ENCODE data around the gene RUFY3.
"Not testable (repeated sequence)": the region's sequence is repeated elsewhere in the genome, so short reads cannot be mapped to it uniquely, and the experiment has no call there.

The RUFY3 gene, protein sequence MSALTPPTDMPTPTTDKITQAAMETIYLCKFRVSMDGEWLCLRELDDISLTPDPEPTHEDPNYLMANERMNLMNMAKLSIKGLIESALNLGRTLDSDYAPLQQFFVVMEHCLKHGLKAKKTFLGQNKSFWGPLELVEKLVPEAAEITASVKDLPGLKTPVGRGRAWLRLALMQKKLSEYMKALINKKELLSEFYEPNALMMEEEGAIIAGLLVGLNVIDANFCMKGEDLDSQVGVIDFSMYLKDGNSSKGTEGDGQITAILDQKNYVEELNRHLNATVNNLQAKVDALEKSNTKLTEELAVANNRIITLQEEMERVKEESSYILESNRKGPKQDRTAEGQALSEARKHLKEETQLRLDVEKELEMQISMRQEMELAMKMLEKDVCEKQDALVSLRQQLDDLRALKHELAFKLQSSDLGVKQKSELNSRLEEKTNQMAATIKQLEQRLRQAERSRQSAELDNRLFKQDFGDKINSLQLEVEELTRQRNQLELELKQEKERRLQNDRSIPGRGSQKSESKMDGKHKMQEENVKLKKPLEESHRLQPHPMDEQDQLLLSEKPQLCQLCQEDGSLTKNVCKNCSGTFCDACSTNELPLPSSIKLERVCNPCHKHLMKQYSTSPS

DNA sequence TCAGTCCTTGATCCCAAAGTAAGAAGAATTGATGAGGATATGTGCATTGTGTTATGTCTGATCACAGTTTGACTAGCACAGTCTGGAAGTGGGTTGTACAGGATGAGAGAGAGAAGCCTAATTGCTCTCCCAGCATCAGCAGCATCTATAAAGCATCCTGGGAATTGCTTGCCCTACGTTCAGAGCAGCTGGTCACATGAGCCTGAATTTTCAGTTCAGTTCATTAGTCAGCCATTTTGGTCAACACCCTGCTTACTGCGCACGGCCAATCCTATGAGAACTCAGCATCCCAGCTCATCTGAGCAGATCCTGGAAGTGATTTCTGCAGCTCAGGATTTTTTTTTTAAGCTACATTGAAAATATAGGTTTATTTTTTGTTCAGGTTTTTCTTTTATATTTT is at the start of gene RUFY3:
TSS of gene RUFY3 (plus strand) at position 218 of the 400 bp plus-strand sequence. CDS start 610 bp downstream, outside the sequence.
- in situ Hi-C loops (cut with MboI; ENCODE audit: low sequenced_read_pairs), result no loop called here

- in situ Hi-C loops (cut with MboI; ENCODE audit: low sequenced_read_pairs), result no loop called here
Observed at GRCh38 chr4:70674191-70674590, 47.6 kb upstream of the RUFY3 start.

GRCh38 chr4:70674731-70675130 is 47.0 kb upstream of the RUFY3 start:
- in situ Hi-C loops (cut with MboI; ENCODE audit: low sequenced_read_pairs), result no loop called here

DNA sequence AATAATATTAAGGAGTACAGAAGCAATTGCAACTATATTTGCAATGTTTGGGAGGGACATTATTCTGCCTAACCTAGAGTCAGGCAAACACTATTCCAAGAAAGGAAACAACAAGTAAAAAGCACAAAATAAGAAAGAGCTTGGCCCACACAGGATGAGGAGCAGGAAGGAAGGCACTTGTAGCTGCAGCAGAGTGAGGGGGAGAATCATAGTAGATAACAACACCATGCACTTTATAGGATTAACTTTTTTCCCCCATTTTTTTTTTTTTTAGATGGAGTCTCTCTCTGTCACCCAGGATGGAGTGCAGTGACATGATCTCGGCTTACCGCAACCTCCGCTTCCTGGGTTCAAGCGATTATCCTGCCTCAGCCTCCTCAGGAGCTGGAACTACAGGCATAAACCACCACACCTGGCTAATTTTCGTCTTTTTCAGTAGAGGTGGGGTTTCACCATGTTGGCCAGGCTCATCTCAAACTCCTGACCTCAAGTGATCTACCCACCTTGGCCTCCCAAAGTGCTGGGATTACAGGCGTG is 45.1 kb upstream of the RUFY3 start:
- in situ Hi-C loops (cut with MboI; ENCODE audit: low sequenced_read_pairs), result no loop called here

DNA sequence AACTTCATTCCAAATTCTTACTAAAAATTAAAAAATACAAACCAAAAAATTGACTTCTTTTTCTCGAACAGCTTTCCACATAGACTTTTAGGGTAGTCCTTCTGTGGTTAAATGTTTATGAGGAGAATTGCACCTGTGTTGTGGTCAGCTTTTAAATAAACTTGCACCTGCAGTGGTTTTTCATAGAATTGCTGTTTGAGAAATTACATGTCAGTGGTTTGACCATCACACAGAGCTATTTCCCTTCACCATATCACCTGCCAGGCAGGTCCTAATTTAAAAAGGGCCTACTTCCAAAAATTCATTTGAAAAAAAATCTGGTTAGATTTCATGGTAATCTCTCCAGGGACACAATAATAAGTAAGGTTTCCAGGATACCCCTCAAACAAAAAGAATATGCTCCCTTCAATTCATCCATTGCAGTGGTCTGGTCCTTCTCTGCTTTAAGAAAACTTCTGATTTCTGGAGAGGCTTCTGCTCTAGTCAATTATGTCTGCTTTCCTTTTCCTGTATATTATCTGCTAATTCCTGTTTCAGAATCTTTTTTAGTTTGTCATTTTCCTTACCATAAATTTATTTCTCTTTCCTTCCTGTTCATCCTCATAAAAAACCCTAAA is 43.3 kb upstream of the RUFY3 start:
- in situ Hi-C loops (cut with MboI; ENCODE audit: low sequenced_read_pairs), result no loop called here

GRCh38 chr4:70680934-70681333 is 40.8 kb upstream of the RUFY3 start:
- in situ Hi-C loops (cut with MboI; ENCODE audit: low sequenced_read_pairs), result no loop called here

GRCh38 chr4:70681704-70682103 is 40.1 kb upstream of the RUFY3 start:
- in situ Hi-C loops (cut with MboI; ENCODE audit: low sequenced_read_pairs), result no loop called here

DNA sequence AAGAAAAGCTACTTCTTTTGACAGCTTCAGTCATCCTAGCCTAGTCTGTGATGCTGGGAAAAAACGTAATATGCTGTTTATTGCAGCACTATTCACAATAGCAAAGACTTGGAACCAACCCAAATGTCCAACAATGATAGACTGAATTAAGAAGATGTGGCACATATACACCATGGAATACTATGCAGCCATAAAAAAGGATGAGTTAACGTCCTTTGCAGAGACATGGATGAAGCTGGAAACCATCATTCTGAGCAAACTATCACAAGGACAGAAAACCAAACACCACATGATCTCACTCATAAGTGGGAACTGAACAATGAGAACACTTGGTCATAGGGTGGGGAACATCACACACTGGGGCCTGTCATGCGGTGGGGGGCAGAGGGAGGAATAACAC is 39.6 kb upstream of the RUFY3 start:
- in situ Hi-C loops (cut with MboI; ENCODE audit: low sequenced_read_pairs), result not testable (repeated sequence)

- in situ Hi-C loops (cut with MboI; ENCODE audit: low sequenced_read_pairs), result no loop called here
Observed at GRCh38 chr4:70687392-70687791, 34.4 kb upstream of the RUFY3 start.

- in situ Hi-C loops (cut with MboI; ENCODE audit: low sequenced_read_pairs), result no loop called here
Observed at GRCh38 chr4:70687821-70688794, 33.7 kb upstream of the RUFY3 start, which contains the start of gene UTP3. TSS of gene UTP3 (plus strand) at chr4:70688532. CDS start at chr4:70688678, 146 bp downstream.

DNA sequence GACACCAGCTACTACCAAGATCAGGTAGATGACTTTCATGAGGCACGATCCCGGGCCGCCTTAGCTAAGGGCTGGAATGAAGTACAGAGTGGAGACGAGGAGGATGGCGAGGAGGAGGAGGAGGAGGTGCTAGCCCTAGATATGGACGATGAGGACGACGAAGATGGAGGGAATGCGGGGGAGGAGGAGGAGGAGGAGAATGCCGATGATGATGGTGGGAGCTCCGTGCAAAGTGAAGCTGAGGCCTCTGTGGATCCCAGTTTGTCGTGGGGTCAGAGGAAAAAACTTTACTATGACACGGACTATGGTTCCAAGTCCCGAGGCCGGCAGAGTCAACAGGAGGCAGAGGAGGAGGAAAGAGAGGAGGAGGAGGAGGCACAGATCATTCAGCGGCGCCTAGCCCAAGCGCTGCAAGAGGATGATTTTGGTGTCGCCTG is 33.0 kb upstream of the RUFY3 start:
- in situ Hi-C loops (cut with MboI; ENCODE audit: low sequenced_read_pairs), result no loop called here

DNA sequence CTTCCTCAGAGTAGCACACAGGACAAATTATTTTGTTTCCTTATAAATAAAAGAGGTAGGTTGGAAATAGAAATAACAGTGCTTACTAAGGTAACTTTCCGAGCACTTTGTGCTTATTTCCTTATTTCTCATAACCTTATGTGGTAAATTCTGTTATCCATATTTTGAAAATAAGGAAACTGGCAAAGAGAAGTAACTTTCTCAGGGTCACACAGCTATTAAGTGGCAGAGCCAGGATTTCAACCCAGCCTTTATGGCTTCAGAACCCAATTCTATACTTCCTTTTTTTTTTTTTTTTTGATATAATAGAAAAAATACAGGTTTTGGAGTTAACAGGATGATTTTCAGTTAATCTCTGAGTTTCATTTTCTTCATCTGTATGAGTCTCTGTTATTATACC is 30.1 kb upstream of the RUFY3 start:
- in situ Hi-C loops (cut with MboI; ENCODE audit: low sequenced_read_pairs), result no loop called here

DNA sequence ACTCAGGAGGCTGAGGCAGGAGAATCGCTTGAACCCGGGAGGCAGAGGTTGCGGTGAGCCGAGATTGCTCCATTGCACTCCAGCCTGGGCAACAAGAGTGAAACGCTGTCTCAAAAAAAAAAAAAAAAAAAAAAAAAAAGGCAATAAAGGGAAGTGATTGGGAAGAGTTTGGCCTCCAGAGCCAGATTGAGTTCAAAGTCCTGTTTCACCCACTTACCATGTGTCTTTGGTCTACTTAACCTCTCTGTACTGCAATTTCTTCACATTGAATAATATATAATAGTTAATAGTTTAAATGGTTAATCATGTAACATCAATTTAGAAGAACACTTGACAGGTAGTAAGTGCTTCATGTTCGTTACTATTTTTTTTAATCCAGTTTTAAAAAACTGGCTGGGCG is 27.1 kb upstream of the RUFY3 start:
- in situ Hi-C loops (cut with MboI; ENCODE audit: low sequenced_read_pairs), result not testable (repeated sequence)

DNA sequence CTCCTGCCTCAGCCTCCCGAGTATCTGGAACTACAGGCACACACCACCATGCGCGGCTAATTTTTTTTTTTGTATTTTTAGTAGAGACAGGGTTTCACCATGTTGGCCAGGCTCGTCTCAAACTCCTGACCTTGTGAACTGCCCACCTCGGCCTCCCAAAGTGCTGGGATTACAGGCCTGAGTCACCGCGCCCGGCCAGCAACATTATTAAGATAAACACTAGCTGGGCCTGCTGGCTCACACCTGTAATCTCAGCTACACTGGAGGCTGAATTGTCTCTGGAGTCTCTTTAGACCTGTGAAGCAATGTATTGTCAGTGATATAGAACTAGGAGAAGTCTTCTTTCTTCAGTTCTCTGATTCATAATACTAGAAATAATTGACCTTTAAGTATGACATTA is 23.3 kb upstream of the RUFY3 start:
- in situ Hi-C loops (cut with MboI; ENCODE audit: low sequenced_read_pairs), result not testable (repeated sequence)

DNA sequence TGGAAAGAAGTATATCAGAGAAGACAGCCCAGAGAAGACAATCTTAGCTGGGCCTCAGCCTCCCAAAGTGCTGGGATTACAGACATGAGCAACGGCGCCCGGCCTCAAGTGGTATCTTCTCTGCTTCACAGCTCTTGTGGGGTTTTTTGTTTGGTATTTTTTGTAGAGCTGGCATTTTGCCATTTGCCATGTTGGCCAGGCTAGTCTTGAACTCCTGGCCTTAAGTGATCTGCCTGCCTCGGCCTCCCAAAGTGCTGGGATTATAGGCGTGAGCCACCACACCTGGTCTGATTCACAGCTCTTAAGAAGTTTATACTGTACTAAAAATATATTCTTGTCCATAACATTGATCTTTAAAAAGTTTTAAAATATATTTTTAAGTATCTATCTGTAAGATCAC is 21.1 kb upstream of the RUFY3 start:
- in situ Hi-C loops (cut with MboI; ENCODE audit: low sequenced_read_pairs), result no loop called here

DNA sequence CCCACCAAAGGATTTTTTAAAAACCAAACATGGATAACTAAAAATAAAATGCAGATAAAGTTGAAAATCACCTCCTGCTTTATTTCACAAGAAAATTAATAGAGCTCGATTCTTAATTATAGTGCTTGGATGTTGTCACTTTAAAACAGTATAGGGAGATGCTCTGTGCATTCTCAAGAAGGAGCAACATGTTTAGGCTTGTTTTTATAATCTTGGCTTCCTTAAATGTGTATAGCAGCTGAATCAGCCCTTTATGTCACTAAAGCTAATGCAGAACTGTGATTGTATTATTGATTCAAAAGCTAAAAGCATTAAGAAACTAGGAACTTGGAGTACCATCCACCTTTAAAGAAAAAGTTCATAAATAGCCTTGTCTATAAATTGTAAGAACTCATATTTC is 20.5 kb upstream of the RUFY3 start:
- in situ Hi-C loops (cut with MboI; ENCODE audit: low sequenced_read_pairs), result no loop called here

DNA sequence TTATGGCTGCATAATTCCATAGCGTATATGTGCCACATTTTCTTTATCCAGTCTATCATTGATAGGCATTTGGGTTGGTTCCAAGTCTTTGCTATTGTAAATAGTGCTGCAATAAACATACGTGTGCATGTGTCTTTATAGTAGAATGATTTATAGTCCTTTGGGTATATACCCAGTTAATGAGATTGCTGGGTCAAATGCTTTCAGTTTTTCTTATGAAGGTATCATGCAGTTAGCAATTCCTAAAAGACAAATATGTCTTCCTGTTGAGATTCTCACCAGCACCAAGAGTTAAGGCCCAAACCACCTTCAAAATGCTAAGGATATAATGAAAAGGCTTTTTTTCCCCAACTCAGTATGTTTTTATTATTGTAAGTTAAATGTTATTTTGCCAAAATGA is 19.2 kb upstream of the RUFY3 start:
- in situ Hi-C loops (cut with MboI; ENCODE audit: low sequenced_read_pairs), result not testable (repeated sequence)

DNA sequence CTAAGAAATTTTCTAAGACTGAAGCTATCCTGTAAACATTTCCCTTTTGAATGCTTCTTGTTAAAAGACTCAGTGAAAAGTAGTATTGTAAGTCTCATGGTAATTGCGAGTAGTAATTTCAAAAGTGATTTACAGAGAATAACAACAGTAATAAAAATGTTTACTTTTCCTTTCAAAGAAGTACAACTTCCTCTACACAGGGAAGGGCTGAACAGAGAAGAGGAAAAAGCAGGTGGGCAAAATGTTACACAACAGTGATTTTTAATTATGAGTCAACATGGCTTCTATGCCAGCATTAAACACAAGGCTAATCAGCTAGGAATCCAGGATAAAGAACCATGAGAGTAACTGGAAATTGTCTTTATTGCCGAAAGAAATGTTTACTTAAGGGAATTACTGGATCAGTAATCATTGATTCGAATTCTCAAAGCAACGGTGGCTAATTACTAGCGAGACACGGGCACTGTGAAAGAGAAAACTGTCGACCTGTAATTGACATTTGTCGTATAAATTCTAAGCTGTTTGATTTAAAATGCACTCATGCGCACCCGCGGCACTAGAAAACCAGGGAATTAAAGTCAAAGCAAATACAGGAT is 18.0 kb upstream of the RUFY3 start:
- in situ Hi-C loops (cut with MboI; ENCODE audit: low sequenced_read_pairs), result no loop called here

DNA sequence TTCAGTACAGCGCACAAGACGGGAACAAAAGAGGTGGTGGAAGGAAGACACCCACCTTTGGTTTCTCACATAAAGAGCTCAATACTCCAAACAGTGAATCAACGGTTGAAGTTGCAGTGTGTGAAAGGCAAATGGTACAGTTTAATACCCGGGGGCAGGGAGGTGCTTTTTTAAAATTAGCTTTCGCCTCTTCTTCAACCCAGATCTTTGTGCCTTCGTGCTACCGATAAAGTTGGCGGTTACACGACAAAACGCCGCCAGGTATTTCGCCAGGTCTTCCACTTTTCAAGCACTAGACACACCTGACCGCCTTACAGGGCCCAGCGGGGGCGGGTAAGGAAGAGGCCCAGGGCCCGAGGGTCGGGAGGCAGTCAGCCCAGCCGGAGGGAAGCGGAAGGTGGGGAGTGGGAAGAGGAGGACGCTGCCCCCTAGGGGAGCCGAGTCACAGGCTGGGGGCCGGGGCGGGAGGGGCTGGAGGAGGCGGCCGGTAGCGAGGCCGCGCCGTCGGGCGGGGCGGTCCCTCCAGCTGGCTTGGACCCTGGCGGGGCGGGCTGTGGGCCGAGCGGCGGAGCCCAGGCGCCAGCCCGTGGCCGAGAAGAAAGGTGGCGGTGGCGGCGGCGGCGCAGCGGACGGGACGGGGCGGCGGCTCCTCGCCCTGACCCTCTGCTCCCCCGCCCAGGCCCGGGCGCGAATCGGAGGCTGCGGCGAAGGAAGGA is 17.4 kb upstream of the RUFY3 start:
- in situ Hi-C loops (cut with MboI; ENCODE audit: low sequenced_read_pairs), result no loop called here

GRCh38 chr4:70704931-70705182 is 16.9 kb upstream of the RUFY3 start:
- in situ Hi-C loops (cut with MboI; ENCODE audit: low sequenced_read_pairs), result no loop called here
